Colonic mucosa (tissue), 4 donors: ENCODE results near the gene DAAM2. TPM values are rescaled to one million over a fixed set of nuclear protein-coding genes. Genes with fewer than 3 reads are reported as not detected.

ENCODE experiments used
- DNase-seq: peaks from one replicate; pipeline ENCODE4 v3.0.0-alpha.2; 2020
- H3K27ac ChIP-seq: fragments of 200-600 bp; one replicate; pipeline ENCODE4 v1.8.0; 2021
- H3K27me3 ChIP-seq: fragments of 200-600 bp; one replicate; pipeline ENCODE4 v1.8.0; 2021
- H3K36me3 ChIP-seq: fragments of 200-600 bp; one replicate; pipeline ENCODE4 v1.8.0; 2021
- H3K4me1 ChIP-seq: fragments of 200-600 bp; one replicate; pipeline ENCODE4 v1.8.0; 2021; ENCODE audit warnings: mild to moderate bottlenecking
- H3K4me3 ChIP-seq: fragments of 200-600 bp; one replicate; pipeline ENCODE4 v1.8.0; 2021
- H3K9ac ChIP-seq, 2 donors: one replicate each; pipeline ENCODE4 v1.7.0; 2013; ENCODE audit warnings: control low read depth in 2 of 2, low read depth in 2 of 2, low read length in 2 of 2
- H3K9me3 ChIP-seq: fragments of 200-600 bp; one replicate; pipeline ENCODE4 v1.8.0; 2021
- CTCF ChIP-seq: fragments of 200-600 bp; IDR thresholded peaks from one replicate; pipeline ENCODE4 v1.8.0; 2022; ENCODE audit warnings: antibody characterized with exemption, mild to moderate bottlenecking
- intact Hi-C: fragments of 100-400 bp; cut with DNase I; formaldehyde crosslinking; loops from one replicate; pipeline ENCODE4 v1.14.1; 2022
- total RNA-seq, 2 donors: library from RNA; stranded (reverse); fragmentation: NEBNext Ultra II Directional in 1 of 2; extraction: Animal tissue kit (Norgen Biotek cat#: 25700) in 1 of 2; gene quantifications; one replicate each; pipeline ENCODE4 v1.2.1, GENCODE V29; 2021
- donor health status: healthy.
- donor health status: DM: no; HTN: no; CAD: no.
- donor health status: DM: no; HTN: no; CAD: no.

DAAM2 gene
- total RNA-seq, 2 donors from 2014 or later = 3.6 to 6.9 TPM

DNA sequence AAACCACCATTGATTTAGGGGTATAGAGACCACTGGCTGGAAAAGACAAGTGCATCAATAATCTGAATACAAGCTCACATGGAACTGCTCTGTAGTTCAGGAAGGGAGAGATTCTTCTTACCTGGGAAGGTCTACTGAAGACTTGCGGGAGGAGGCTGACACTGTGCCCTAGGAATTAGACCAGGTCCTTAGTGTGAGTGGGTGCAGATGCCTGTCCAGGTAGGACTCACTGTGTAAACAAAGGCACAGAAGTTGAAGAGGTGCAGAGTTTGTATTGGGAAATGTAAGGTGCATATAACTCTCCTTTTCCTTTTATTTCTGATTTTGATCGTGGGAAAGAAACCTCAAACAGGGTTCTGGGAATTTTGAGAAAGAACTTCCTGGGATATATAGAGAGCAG, 66.8 kb downstream of the DAAM2 start:
- H3K9ac ChIP-seq = no peak overlapping the region
- no peak for DNase-seq
- TF ChIP-seq CTCF = no peak
- H3K27ac ChIP-seq = no peak overlapping the region
- no peak overlapping the region for H3K4me3 ChIP-seq
- no peaks in the 10 kb centered on the region for H3K27me3 ChIP-seq
- intact Hi-C loops = no loop called here
- no peaks in the 10 kb centered on the region for H3K4me1 ChIP-seq
- no peaks in the 10 kb centered on the region for H3K9me3 ChIP-seq
- H3K36me3 ChIP-seq = no peaks in the 10 kb centered on the region

GRCh38 chr6:39861663-39862062, 69.5 kb downstream of the DAAM2 start:
- Histone ChIP-seq H3K4me1 (no peaks in the 10 kb centered on the region), H3K27ac (no peak overlapping the region), H3K9me3 (no peaks in the 10 kb centered on the region), H3K36me3 (no peaks in the 10 kb centered on the region), H3K27me3 (no peaks in the 10 kb centered on the region), H3K9ac (no peak overlapping the region), H3K4me3 (no peak overlapping the region)
- DNase-seq = no peak
- intact Hi-C loops = loop anchor here (10.0 kb wide), 1 partner anchor 443 kb away; no protein-coding TSS in a partner anchor
- TF ChIP-seq CTCF = no peak

DNA sequence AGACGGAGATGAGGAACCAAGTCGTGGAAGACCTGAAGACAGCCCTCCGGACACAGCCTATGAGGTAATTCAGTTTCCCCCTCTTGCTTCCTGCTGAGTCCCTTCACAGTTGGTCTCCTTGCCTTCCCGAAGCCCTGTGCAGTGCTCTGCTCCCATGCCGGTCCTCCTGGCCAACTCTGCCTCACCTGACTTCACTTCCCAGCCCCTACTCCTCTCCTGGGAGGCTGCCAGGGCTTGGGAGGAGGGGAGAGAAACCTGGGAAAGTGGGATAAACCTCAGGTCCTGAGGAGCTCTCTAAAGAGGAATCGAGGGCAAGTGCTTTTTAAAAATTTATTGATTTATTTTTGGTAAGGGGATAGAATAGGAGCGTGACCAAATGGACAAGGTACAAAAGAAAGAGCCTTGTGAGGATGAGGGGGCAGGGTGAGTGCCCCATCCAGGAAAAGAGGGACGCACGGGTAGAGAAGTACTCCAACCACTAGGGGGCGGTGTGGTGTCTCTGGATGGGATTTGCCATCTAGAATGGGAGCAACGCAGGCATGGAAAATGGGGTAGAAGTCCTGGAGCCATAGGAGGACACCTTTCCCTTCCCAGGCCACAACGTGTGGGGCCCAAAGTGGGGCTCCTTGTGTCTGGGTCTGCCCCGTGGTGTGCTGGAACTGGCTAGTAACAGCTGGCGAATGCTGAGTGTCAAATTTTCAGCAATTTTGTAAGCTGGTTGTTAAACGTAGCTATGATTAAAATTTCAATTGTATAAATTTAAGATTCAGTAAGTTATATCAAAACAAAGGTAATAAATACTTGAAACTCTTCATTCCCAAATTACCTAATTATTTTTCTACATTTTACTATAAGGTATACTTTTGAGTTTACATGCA, 73.1 kb downstream of the DAAM2 start:
- H3K9me3 ChIP-seq = no peaks in the 10 kb centered on the region
- H3K27me3 ChIP-seq = no peaks in the 10 kb centered on the region
- H3K9ac ChIP-seq = no peak overlapping the region
- no peak overlapping the region for H3K27ac ChIP-seq
- no peaks in the 10 kb centered on the region for H3K36me3 ChIP-seq
- H3K4me3 ChIP-seq = no peak overlapping the region
- peak; percentile 84 for DNase-seq
- H3K4me1 ChIP-seq = no peaks in the 10 kb centered on the region
- intact Hi-C loops = loop anchor here (10.0 kb wide), 1 partner anchor 440 kb away; no protein-coding TSS in a partner anchor
- peak; percentile 80 for TF ChIP-seq CTCF

DNA sequence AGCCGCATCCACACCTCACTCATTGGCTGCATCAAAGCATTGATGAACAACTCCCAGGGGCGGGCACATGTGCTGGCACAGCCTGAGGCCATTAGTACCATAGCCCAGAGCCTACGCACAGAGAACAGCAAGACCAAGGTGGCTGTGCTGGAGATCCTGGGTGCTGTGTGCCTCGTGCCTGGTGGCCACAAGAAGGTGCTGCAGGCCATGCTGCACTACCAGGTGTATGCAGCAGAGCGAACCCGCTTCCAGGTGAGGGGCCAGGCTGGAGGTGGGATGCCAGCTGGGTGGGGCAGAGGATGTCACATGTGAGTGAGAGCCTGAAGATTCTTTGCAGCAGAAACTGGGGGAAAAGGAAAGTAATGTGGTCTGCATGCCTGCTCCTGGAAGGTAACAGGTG, 75.4 kb downstream of the DAAM2 start:
- no peak for DNase-seq

DNA sequence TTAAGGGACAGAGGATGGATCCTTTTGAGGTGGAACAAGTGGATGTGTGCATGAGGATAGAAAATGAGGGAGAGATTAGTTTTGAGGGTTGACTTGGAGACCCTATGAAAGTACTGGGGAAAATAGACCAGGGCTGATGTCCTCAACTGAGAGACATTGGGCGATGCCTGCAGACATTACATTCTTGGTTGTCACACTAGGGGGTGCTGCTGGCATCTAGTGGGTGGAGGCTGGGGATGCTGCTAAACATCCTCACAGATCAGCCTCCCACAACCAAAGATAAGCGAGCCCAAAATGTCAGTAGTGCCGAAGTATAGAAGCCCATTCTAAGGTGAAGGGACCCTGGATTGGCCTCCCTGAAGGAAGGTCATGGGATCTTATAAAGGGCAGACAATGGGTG, 78.8 kb downstream of the DAAM2 start:
- H3K27ac ChIP-seq = no peak overlapping the region
- H3K4me3 ChIP-seq = no peak overlapping the region
- H3K27me3 ChIP-seq = no peaks in the 10 kb centered on the region
- intact Hi-C loops = no loop called here
- H3K36me3 ChIP-seq = no peaks in the 10 kb centered on the region
- no peak for TF ChIP-seq CTCF
- no peaks in the 10 kb centered on the region for H3K4me1 ChIP-seq
- H3K9me3 ChIP-seq = no peaks in the 10 kb centered on the region
- no peak for DNase-seq
- no peak overlapping the region for H3K9ac ChIP-seq

More for the DNA sequence above, 75.4 kb downstream of the DAAM2 start:
- intact Hi-C loops = loop anchor here (10.0 kb wide), 1 partner anchor 437 kb away; no protein-coding TSS in a partner anchor
- no peaks in the 10 kb centered on the region for H3K36me3 ChIP-seq
- no peaks in the 10 kb centered on the region for H3K4me1 ChIP-seq
- no peaks in the 10 kb centered on the region for H3K9me3 ChIP-seq
- no peak for TF ChIP-seq CTCF
- H3K4me3 ChIP-seq = no peak overlapping the region
- no peak overlapping the region for H3K9ac ChIP-seq
- H3K27me3 ChIP-seq = no peaks in the 10 kb centered on the region
- no peak overlapping the region for H3K27ac ChIP-seq
